Upper lobe of left lung (tissue), 4 donors: Measurements from ENCODE around the gene KCNS3.

Experiments
- CTCF ChIP-seq, 6 experiments: fragments of 450-650 bp in 4 of 6; fragments of 200-600 bp in 2 of 6; sonication (generic) in 2 of 6; IDR thresholded peaks; one replicate each; pipeline ENCODE4 v1.5.1; 2016 to 2019; ENCODE audit warnings: antibody characterized with exemption in 6 of 6
- POLR2A ChIP-seq, 4 donors: fragments of 450-650 bp; IDR thresholded peaks; one replicate each; pipeline ENCODE4 v1.5.1; 2016 to 2017; ENCODE audit warnings: antibody characterized with exemption in 4 of 4, mild to moderate bottlenecking in 2 of 4
- POLR2AphosphoS5 ChIP-seq, 2 donors: sonication (generic); formaldehyde crosslinking; IDR thresholded peaks; one replicate each; pipeline ENCODE4 v1.5.1; 2017; ENCODE audit warnings: antibody characterized with exemption in 2 of 2

- no peak for TF ChIP-seq POLR2AphosphoS5 (IDR thresholded peaks at IDR 0.05)
- TF ChIP-seq CTCF (IDR thresholded peaks at IDR 0.05), result no peak
- no peak for TF ChIP-seq POLR2A (IDR thresholded peaks at IDR 0.05)
Observed at GRCh38 chr2:17910980-17911379, 32.5 kb downstream of the KCNS3 start.
